Measurements from ENCODE around the gene NEK6.

Gene NEK6

GRCh38 chr9:124373851-124374250 is 116.1 kb downstream of the NEK6 start:
- DNase-seq (ENCODE audit: low read depth, low spot score) = no peak

GRCh38 chr9:124375726-124376125 is 118.0 kb downstream of the NEK6 start:
- no peak for DNase-seq (ENCODE audit: low read depth, low spot score)

GRCh38 chr9:124376329-124376728 is 118.6 kb downstream of the NEK6 start:
- DNase-seq (ENCODE audit: low read depth, low spot score) = no peak

GRCh38 chr9:124377551-124378406 is 120.0 kb downstream of the NEK6 start:
- DNase-seq (ENCODE audit: low read depth, low spot score) = no peak

GRCh38 chr9:124381170-124381945 is 123.6 kb downstream of the NEK6 start:
- DNase-seq (ENCODE audit: low read depth, low spot score) = no peak

GRCh38 chr9:124384210-124384609 is 126.5 kb downstream of the NEK6 start:
- no peak for DNase-seq (ENCODE audit: low read depth, low spot score)

- DNase-seq (ENCODE audit: low read depth, low spot score) = no peak
Observed at GRCh38 chr9:124384846-124385245, 127.1 kb downstream of the NEK6 start.

GRCh38 chr9:124385623-124386022 is 127.9 kb downstream of the NEK6 start:
- DNase-seq (ENCODE audit: low read depth, low spot score) = no peak

GRCh38 chr9:124386201-124386600 is 128.5 kb downstream of the NEK6 start:
- DNase-seq (ENCODE audit: low read depth, low spot score) = no peak

- DNase-seq (ENCODE audit: low read depth, low spot score) = no peak
Observed at GRCh38 chr9:124388275-124389048, 130.7 kb downstream of the NEK6 start.

GRCh38 chr9:124389146-124389939 is 131.6 kb downstream of the NEK6 start:
- DNase-seq (ENCODE audit: low read depth, low spot score) = no peak

- no peak for DNase-seq (ENCODE audit: low read depth, low spot score)
Observed at GRCh38 chr9:124390794-124391658, 133.3 kb downstream of the NEK6 start.

- no peak for DNase-seq (ENCODE audit: low read depth, low spot score)
Observed at GRCh38 chr9:124392254-124392870, 134.6 kb downstream of the NEK6 start.

GRCh38 chr9:124392871-124393460 is 135.2 kb downstream of the NEK6 start:
- DNase-seq (ENCODE audit: low read depth, low spot score) = no peak

GRCh38 chr9:124394167-124394566 is 136.4 kb downstream of the NEK6 start:
- no peak for DNase-seq (ENCODE audit: low read depth, low spot score)

GRCh38 chr9:124394596-124394995 is 136.8 kb downstream of the NEK6 start:
- no peak for DNase-seq (ENCODE audit: low read depth, low spot score)

GRCh38 chr9:124395826-124396225 is 138.1 kb downstream of the NEK6 start:
- DNase-seq (ENCODE audit: low read depth, low spot score) = no peak

- DNase-seq (ENCODE audit: low read depth, low spot score) = no peak
Observed at GRCh38 chr9:124398191-124398935, 140.6 kb downstream of the NEK6 start.
